Left colon (tissue), 2 donors: ENCODE results near the gene UBE2N. TPM values are rescaled to one million over a fixed set of nuclear protein-coding genes. Genes with fewer than 3 reads are reported as not detected.

Experiments
- ATAC-seq: fragments of 200-7000 bp; cut with Tn5 transposase; one replicate; pipeline ENCODE4 v1.9.1; 2020; ENCODE audit warnings: mild to moderate bottlenecking, moderate library complexity
- DNase-seq, 2 donors: peaks; one replicate each; pipeline ENCODE4 v3.0.0-alpha.2; 2020
- intact Hi-C, 2 donors: fragments of 100-400 bp; cut with DNase I in 1 of 2; cut with micrococcal nuclease in 1 of 2; formaldehyde crosslinking; loops; one replicate each; pipeline versions ENCODE4 v1.11.2 to v1.14.0; 2022; cut with DNase I, micrococcal nuclease
- total RNA-seq, 2 donors: library from RNA; stranded (reverse); fragmentation: NEBNext Ultra II Directional; extraction: Animal tissue kit (Norgen Biotek cat#: 25700); gene quantifications; one replicate each; pipeline ENCODE4 v1.2.1, GENCODE V29; 2021
- donor health status: DM: no; HTN: no; CAD: no.
- donor health status: DM: yes; HTN: yes; CAD: no.

UBE2N gene
- total RNA-seq, 2 donors from 2014 or later: 73.1 to 83.5 TPM

DNA sequence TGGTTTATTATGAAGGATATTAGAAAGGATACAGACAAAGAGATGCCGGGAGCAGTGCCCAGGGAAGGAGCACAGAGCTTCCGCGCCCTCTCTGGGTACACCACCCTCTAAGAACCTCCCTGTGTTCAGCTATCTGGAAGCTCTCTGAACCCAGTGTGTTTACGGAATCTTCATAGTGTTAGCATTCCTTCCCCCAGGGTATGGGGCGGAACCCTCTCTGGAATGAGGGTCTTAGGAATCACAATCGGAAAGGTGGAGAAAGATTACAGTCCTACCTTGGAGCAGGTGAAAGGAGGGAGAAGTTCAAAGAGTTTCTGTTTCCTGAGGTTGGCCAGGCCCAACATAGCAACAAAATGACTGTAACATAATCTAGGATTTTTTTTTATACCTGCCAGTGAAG, 70.8 kb downstream of the UBE2N start:
- intact Hi-C loops: loop anchor here in 1 of 2 donors (10.0 kb wide), 1 partner anchor 276 kb away; no protein-coding TSS in a partner anchor

DNA sequence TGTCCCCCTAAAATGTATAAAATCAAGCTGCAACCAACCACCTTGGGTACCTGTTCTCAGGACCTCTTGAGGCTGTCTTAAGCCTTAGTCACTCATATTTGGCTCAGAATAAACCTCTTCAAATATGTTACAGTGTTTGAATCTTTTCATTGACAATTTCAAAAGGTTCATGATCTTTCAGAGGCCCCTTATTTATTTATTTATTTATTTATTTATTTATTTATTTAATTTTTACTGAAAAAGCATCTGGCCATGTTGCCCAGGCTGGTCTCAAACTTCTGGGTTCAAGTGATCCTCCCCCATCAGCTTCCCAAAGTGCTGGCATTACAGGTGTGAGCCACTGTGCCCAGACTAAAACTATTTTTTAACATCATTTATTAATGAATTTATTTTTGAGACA, 72.2 kb downstream of the UBE2N start:
- intact Hi-C loops: no loop called here

More for the DNA sequence above, 70.8 kb downstream of the UBE2N start:
- no peak for DNase-seq
- ATAC-seq: no peak

DNA sequence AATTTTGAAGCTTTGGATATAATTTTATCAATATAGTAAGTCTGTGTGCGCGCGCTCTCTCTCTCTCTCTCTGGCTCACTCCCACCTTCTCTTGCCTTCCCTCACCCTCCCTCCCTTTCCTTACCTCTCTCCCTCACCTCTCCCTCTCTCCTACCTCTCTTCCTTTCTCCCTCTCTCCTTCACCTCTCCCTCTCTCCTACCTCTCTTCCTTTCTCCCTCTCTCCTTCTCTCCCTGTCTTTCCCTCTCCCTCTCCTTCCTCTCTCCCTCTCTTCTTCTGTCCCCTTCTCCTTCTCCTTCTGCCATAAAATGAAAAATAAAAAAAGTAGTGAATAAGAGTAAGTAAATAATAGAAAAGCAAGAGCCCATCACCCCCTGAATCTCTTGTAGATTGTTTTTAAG, 73.0 kb downstream of the UBE2N start:
- intact Hi-C loops: no loop called here
- DNase-seq: no peak
- ATAC-seq: no peak

More for the DNA sequence above, 72.2 kb downstream of the UBE2N start:
- DNase-seq (no peak), ATAC-seq (no peak)

DNA sequence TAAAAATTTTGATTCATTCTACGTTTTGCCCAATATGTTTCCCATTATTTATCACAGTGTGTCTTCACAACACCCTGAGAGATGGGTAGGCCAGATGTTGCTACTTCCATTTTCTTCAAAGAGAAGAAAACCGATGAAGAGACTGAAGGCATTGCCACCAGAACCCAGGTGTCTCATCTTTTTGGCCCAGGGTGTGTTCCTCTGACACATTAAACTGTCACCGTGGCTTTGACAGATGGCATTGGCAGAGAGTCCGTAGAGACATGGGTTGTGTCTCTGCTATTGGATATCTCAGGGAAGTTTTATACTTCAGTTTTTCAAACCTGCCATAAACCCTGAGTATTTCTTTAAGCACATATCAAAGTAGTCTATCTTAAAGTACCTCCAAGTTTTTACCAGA, 75.3 kb downstream of the UBE2N start:
- DNase-seq (no peak), ATAC-seq (no peak)
- intact Hi-C loops: no loop called here

DNA sequence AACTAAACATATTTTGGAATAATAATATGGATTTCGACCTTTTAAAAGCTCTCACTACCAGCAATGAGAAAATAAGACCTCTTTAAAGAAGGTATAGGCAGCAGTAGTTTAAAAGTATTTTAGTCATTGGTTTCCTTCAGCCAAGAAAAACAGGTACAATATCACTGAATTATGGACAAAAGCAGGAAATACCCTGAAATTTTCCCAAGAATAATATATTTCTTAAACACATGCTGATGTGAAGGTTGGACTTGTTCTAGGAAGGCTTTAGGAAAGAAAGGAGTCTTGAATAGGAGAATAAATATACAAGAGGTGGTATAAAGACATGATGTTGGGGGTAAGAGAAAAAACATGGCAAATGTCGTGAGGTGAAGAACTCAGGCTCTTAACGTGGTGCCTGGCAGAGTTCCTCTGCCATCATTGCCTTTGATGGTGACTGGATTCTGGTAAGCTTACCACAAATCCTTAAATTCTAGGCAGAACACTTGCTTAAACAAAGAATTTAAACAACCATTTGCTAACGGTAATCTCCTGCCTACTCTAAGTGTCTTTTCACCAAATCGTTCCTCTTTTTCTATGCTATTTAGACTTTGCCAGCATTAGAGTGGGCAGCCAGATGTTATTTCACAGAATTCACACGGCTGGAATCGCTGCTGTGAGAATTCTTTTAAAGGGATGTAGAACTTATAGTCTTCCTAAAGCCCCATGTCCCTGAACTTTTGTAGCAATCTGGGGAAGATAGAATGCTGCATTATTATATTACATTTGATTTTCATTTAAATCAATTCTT, 75.9 kb downstream of the UBE2N start:
- ATAC-seq (no peak), DNase-seq (no peak)
- intact Hi-C loops: no loop called here

DNA sequence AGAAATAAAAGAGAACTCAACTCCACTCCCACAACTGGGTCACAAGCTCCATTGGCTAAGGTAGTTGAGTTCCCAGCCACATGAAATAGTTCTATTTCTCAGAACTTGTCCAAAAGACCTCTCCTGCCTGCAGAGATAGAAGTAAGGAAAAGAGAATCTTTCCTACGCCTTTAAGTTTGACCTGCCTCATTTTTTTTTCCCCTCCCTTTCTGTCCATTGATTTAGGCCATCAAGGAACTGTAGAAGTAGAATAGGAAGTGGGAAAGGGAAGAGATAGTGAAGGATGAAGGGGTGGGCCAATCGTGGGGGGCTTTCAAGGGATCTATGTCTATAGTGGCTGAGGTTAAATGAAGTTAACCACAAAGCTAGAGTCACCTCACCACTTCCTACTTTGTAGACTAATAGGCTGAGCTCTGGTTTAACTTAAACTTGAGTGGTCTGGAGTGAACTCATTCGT, 77.9 kb downstream of the UBE2N start:
- no peak for DNase-seq
- no peak for ATAC-seq
- intact Hi-C loops: no loop called here

DNA sequence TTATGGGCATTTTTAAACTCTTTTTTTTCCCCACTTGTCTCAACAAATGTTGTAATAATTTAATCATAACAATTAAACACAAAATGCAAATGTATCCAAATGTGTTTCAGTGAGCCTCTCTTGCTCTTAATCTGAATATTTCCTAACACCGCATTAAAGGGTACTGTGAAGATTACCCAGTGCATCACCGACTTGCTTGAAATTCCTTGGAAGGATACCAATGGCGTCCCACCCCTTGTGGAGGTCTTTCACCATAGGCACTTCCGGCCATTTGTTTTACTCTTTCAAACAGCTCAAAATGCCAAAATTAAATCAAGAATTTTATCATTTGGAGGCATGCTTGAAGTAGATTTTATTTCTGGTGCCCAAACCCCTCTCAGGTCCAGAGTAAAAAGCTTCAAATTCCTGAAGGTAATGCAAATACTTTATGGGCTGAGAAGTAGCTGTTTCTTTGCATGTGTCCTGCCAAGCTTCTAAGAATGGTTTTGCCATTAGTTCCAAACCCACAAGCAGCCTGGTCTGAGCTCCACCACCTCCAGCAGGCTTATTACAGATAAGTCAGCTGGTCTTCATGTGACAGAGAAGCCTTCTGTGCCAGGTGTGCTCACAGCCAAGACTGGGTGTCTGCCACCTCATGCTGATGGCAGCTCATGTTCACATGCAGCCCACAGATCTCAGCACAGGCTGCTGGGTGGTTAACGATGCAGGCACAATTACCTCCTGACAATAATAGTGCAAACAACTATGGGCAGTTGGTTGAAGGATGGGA, 80.4 kb downstream of the UBE2N start:
- no peak for ATAC-seq
- no peak for DNase-seq
- intact Hi-C loops: no loop called here

DNA sequence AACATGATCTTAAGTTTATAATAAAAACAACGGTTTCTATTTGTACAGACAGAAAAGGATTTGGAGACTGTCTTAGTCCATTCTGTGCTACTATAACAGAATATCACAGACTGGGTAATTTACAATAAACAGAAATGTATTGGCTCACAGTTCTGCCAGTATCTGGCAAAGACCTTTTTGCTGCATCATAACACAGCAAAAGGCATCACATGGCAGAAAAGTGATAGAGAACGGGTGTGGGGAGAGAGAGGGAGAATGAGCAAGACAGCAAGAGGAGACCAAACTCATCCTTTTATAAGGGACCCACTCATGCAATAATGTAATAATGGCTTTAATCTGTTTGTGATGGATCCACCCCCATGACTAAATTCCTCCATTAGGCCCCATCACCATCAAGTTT, 81.1 kb downstream of the UBE2N start:
- intact Hi-C loops: no loop called here
- no peak for ATAC-seq

DNA sequence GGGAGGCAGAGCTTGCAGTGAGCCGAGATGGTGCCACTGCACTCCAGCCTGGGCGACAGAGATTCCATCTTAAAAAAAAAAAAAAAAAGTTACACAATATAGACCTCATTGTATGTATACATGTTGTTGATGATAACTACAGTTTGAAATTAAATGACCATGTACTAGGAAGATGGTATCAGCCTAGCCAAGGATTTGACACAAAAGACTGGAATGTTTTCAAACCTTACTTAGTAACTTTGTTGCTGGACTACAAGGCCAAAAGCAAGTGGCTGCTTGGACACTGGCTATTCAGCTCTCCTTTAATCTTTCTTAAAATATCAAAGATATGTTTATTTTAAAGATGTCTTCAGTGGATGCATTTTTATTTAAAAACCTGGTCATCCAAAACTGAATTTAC, 82.9 kb downstream of the UBE2N start:
- intact Hi-C loops: no loop called here
- ATAC-seq (no peak), DNase-seq (no peak)

More for the DNA sequence above, 81.1 kb downstream of the UBE2N start:
- DNase-seq: no peak

DNA sequence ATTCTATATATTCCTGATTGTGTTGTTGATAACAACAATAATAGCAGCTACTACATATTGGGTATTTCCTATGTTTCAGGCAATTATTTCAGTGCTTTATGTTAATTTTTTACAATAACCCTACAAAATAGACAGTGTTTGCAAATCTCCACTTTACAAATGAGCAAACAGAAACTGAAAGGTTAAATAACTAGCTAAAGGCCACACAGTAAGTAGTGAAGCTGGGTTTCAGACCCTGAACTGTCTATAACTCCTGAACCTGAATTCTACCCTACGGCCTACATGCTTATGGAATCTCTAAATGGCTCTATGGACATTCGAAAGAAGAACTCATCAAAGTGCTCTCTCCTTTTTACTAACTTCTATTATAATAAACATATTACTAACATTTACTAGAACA, 83.7 kb downstream of the UBE2N start:
- no peak for DNase-seq
- no peak for ATAC-seq
- intact Hi-C loops: no loop called here

DNA sequence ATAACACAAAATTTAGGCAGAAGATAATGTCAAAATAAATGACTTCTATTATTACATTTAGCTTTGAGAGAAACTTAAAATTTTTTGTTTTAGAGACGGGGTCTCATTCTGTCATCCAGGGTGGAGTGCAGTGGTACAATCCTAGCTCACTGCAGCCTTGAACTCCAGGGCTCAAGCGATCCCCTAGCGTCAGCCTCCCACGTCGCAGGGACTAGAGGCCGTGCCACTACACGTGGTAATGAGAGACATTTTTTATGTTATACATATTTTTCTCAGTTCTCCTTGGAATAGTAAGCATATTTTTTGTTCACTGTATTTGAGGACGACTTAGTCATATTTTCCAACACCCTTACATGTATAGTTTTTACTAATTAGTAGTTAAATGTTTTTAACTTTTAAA, 85.5 kb downstream of the UBE2N start:
- ATAC-seq: no peak
- DNase-seq: no peak
- intact Hi-C loops: no loop called here

Other genes with a start within 250 kb of the UBE2N start
- 100 to 1,000 TPM; 103 to 124 TPM for gene NUDT4, start 64.0 kb downstream of the UBE2N start, total RNA-seq
- gene MRPL42, start 25.6 kb upstream of the UBE2N start, total RNA-seq: 10 to 100 TPM; 58.2 to 65.1 TPM
- 10 to 100 TPM; 19.5 to 27.9 TPM for gene SOCS2, start 130.7 kb upstream of the UBE2N start, total RNA-seq
- gene CRADD, start 235.4 kb upstream of the UBE2N start, total RNA-seq: 10 to 100 TPM; 22.1 to 27.6 TPM